CD4-positive, alpha-beta T cell (primary cell): ENCODE results near the gene TMEM63A. TPM values are rescaled to one million over a fixed set of nuclear protein-coding genes. Genes with fewer than 3 reads are reported as not detected.

ENCODE experiments used
- ATAC-seq: fragments of 200-7000 bp; cut with Tn5 transposase; one replicate; pipeline ENCODE4 v1.10.0; 2022; ENCODE audit warnings: mild to moderate bottlenecking; ENCODE audit not compliant: poor library complexity
- CTCF ChIA-PET: fragments of 350-600 bp; sonication (Branson Sonifier 250); formaldehyde crosslinking; loops from one replicate; lab custom pipeline; 2021; ENCODE audit warnings: antibody characterized with exemption, inconsistent platforms; lab: Charles Lee
- POLR2A ChIA-PET: fragments of 350-600 bp; sonication (Branson Sonifier 250); formaldehyde crosslinking; loops from one replicate; lab custom pipeline; 2021; ENCODE audit warnings: antibody characterized with exemption, inconsistent platforms; lab: Charles Lee
- DNase-seq, 14 experiments: peaks; one replicate each; pipeline ENCODE4 v3.0.0-alpha.2; 2013 to 2020; ENCODE audit warnings: mixed read lengths in 2 of 14
- H3K27ac ChIP-seq, 2 donors: one replicate each; pipeline versions ENCODE4 v1.5.1 to v1.7.0; 2013; ENCODE audit warnings: low read length in 2 of 2, low read depth in 1 of 2, mild to moderate bottlenecking in 1 of 2
- H3K27me3 ChIP-seq, 2 experiments: 1 replicate in 1 of 2; 2 replicates in 1 of 2; pipeline versions ENCODE4 v1.6.1 to v1.7.0; 2013; ENCODE audit warnings: low read length in 2 of 2, control low read depth in 1 of 2, mild to moderate bottlenecking in 1 of 2, moderate library complexity in 1 of 2; ENCODE audit not compliant: insufficient read depth in 2 of 2, control insufficient read depth in 1 of 2
- H3K36me3 ChIP-seq: one replicate; pipeline ENCODE4 v1.6.1; 2013; ENCODE audit warnings: low read length, control low read depth; ENCODE audit not compliant: insufficient read depth
- H3K4me1 ChIP-seq: one replicate; pipeline ENCODE4 v1.6.1; 2013; ENCODE audit warnings: low read length, control low read depth; ENCODE audit not compliant: insufficient read depth
- H3K4me3 ChIP-seq: one replicate; pipeline ENCODE4 v1.5.1; 2013; ENCODE audit warnings: mild to moderate bottlenecking, low read length, moderate library complexity
- H3K9me3 ChIP-seq, 2 experiments: 1 replicate in 1 of 2; 2 replicates in 1 of 2; pipeline versions ENCODE4 v1.6.1 to v1.7.0; 2013; ENCODE audit warnings: low read length in 2 of 2, mild to moderate bottlenecking in 2 of 2, control low read depth in 1 of 2, moderate library complexity in 1 of 2; ENCODE audit not compliant: control insufficient read depth in 1 of 2, insufficient read depth in 1 of 2
- H3K27ac Mint-ChIP-seq: one replicate; pipeline ENCODE4 v1.8.0; 2020; ENCODE audit warnings: mixed read lengths
- H3K27me3 Mint-ChIP-seq: one replicate; pipeline ENCODE4 v1.8.0; 2021; ENCODE audit warnings: mixed read lengths
- H3K36me3 Mint-ChIP-seq: one replicate; pipeline ENCODE4 v1.8.0; 2021; ENCODE audit warnings: low read depth, mixed read lengths
- H3K4me1 Mint-ChIP-seq: one replicate; pipeline ENCODE4 v1.8.0; 2021; ENCODE audit warnings: low read depth, mixed read lengths
- H3K4me3 Mint-ChIP-seq: one replicate; pipeline ENCODE4 v1.8.0; 2020; ENCODE audit warnings: mild to moderate bottlenecking, mixed read lengths
- H3K9me3 Mint-ChIP-seq: one replicate; pipeline ENCODE4 v1.8.0; 2020; ENCODE audit warnings: mixed read lengths
- CTCF ChIP-seq: fragments of 200-600 bp; IDR thresholded peaks from one replicate; pipeline ENCODE4 v1.8.0; 2022; ENCODE audit warnings: antibody characterized with exemption, mild to moderate bottlenecking
- intact Hi-C, 2 experiments: fragments of 100-400 bp; cut with DNase I in 1 of 2; cut with micrococcal nuclease in 1 of 2; formaldehyde crosslinking; loops; one replicate each; pipeline versions ENCODE4 v1.15.1 to v1.9.0; 2023 to 2025; cut with DNase I, micrococcal nuclease
- total RNA-seq, 174 experiments: library from RNA in 2 of 174; stranded (reverse) in 2 of 174; gene quantifications; one replicate each; pipeline ENCODE4 v1.2.3 and lab custom pipeline; 2021 to 2026

The TMEM63A gene
- total RNA-seq, 2 experiments from 2014 or later, result 199 to 204 TPM

DNA sequence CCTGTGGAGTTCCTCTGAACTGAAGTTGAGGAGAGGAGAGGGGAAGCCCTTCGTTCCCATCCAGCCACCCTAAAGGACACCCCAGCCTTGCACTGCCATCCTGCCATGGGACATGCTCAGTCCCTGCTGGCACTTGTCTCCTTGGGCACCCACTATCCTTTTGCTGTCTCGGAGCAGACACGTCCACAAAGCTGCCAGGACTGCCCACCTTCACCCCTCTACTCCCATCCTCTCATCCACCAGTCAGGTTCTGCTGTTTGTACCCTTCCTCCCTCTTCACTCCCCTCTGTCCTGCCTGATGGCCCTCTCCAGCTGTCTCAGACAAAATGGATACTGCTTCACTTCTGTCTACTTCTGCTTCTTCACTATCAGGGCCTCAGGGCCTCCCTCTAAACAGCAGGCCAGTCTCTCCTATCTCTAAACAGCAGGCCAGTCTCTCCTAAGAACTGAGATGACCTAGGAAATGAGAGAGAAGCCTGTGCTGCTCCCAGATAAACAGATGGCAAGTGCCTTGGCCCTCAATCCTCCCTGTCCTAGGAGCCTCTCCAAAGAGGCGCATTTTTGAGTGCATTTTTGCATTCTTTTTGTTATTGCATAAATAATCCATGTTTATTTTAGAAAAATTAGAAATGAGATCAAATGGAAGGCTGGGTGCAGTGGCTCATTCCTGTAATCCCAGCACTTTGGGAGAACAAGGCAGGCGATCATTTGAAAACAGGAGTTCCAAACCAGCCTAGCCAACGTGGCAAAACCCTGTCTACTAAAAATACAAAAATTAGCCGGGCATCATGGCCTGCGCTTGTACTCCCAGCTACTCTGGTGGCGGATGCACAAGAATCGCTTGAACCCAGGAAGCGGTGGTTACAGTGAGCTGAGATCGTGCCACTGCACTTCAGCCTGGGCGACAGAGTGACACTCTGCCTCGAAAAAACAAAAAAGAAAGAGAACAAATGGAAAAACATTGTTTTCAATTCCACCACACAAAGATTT lies 46.3 kb upstream of the TMEM63A start:
- peak overlapping the region; percentile 15 to 51 for H3K27ac ChIP-seq
- ChIA-PET CTCF (no interaction called here), POLR2A (interaction anchor here (0.6 to 2.8 kb wide), 6 partner anchors 16 to 484 kb away, joined by 3 to 14 read pairs (median 7); partner anchors contain the start of genes SDE2, SRP9 and TMEM63A)
- Mint-ChIP-seq H3K4me3 (peak overlapping the region; percentile 42), H3K27me3 (no peaks in the 10 kb centered on the region), H3K4me1 (peaks cover 31% of the 10 kb centered on the region), H3K27ac (peak overlapping the region; percentile 88), H3K9me3 (no peaks in the 10 kb centered on the region), H3K36me3 (peaks cover 7% of the 10 kb centered on the region)
- no peak for TF ChIP-seq CTCF
- H3K4me1 ChIP-seq, result peaks cover 41% of the 10 kb centered on the region
- H3K4me3 ChIP-seq, result no peak overlapping the region
- intact Hi-C loops, result no loop called here
- peak in 7 of 14 experiments; percentile 22 to 58 (median 35) for DNase-seq
- no peaks in the 10 kb centered on the region for H3K9me3 ChIP-seq
- ATAC-seq, result no peak
- no peaks in the 10 kb centered on the region for H3K36me3 ChIP-seq
- no peaks in the 10 kb centered on the region for H3K27me3 ChIP-seq

GRCh38 chr1:225926551-225927113 lies 44.5 kb upstream of the TMEM63A start:
- H3K36me3 ChIP-seq, result peaks cover 11% of the 10 kb centered on the region
- no peaks in the 10 kb centered on the region for H3K9me3 ChIP-seq
- Mint-ChIP-seq H3K27ac (peak overlapping the region; percentile 69), H3K4me3 (peak overlapping the region; percentile 54), H3K36me3 (peaks cover 19% of the 10 kb centered on the region), H3K27me3 (no peaks in the 10 kb centered on the region), H3K4me1 (peaks cover 43% of the 10 kb centered on the region), H3K9me3 (no peaks in the 10 kb centered on the region)
- H3K4me3 ChIP-seq, result no peak overlapping the region
- intact Hi-C loops, result no loop called here
- TF ChIP-seq CTCF, result no peak
- DNase-seq, result no peak
- H3K4me1 ChIP-seq, result peaks cover 59% of the 10 kb centered on the region
- no peak overlapping the region for H3K27ac ChIP-seq
- no peaks in the 10 kb centered on the region for H3K27me3 ChIP-seq
- ChIA-PET POLR2A (interaction anchor here (0.9 to 2.1 kb wide), 3 partner anchors 44 to 149 kb away, joined by 3 to 5 read pairs (median 5); partner anchors contain the start of genes SDE2, SRP9 and TMEM63A), CTCF (no interaction called here)
- ATAC-seq, result no peak
